CD4-positive, alpha-beta T cell treated with Interleukin-4 for 4 hours (primary cell): ENCODE data around the gene ELANE.
"Not testable (repeated sequence)": the region's sequence is repeated elsewhere in the genome, so short reads cannot be mapped to it uniquely, and the experiment has no call there.

ENCODE experiments used
- DNase-seq: peaks from one replicate; pipeline ENCODE4 v3.0.0-alpha.2; 2020

ELANE gene

GRCh38 chr19:881385-882071, 29.4 kb downstream of the ELANE start:
- no peak for DNase-seq

GRCh38 chr19:882871-883497, 30.9 kb downstream of the ELANE start:
- DNase-seq = no peak

GRCh38 chr19:883661-884211, 31.6 kb downstream of the ELANE start:
- DNase-seq = no peak

- no peak for DNase-seq
These were observed 32.5 kb downstream of the ELANE start for GRCh38 chr19:884420-885211.

- no peak for DNase-seq
These were observed 33.6 kb downstream of the ELANE start for GRCh38 chr19:885536-886224.

GRCh38 chr19:887072-887471, 35.0 kb downstream of the ELANE start:
- no peak for DNase-seq

GRCh38 chr19:887599-887998, 35.5 kb downstream of the ELANE start:
- DNase-seq = no peak

GRCh38 chr19:888581-889385, 36.7 kb downstream of the ELANE start:
- no peak for DNase-seq

GRCh38 chr19:889662-890295, 37.7 kb downstream of the ELANE start:
- no peak for DNase-seq

- no peak for DNase-seq
These were observed 38.7 kb downstream of the ELANE start for GRCh38 chr19:890831-891230.

- not testable (repeated sequence) for DNase-seq
These were observed 39.5 kb downstream of the ELANE start for GRCh38 chr19:891421-892200.

- DNase-seq = peak; percentile 10
These were observed 40.3 kb downstream of the ELANE start for GRCh38 chr19:892243-892893.

- DNase-seq = peak; percentile 92
These were observed 41.0 kb downstream of the ELANE start, which contains the start of the genes MED16 and RNU6-9 for GRCh38 chr19:892894-893689. Gene MED16 (minus strand): TSS chr19:893187. CDS start chr19:891131, 2,056 bp downstream. Gene RNU6-9 (plus strand): TSS chr19:893484.

GRCh38 chr19:896434-896833, 44.3 kb downstream of the ELANE start:
- no peak for DNase-seq

- no peak for DNase-seq
These were observed 44.9 kb downstream of the ELANE start for GRCh38 chr19:896999-897398.

- DNase-seq = no peak
These were observed 45.4 kb downstream of the ELANE start for GRCh38 chr19:897442-898039.

- DNase-seq = peak; percentile 18
These were observed 46.6 kb downstream of the ELANE start for GRCh38 chr19:898663-899062.

GRCh38 chr19:899336-900042, 47.4 kb downstream of the ELANE start:
- no peak for DNase-seq
